GM12892 (cell line): Measurements from ENCODE around the gene STK40.

Experiments
- POLR2A ChIP-seq: IDR thresholded peaks from 2 replicates; pipeline ENCODE4 v1.6.1; 2011; ENCODE audit warnings: low read depth, low read length, control low read depth
- POLR2AphosphoS5 ChIP-seq: IDR thresholded peaks from 2 replicates; pipeline ENCODE4 v1.6.1; 2011; ENCODE audit warnings: low read depth, low read length, control low read depth
- TAF1 ChIP-seq: IDR thresholded peaks from 2 replicates; pipeline ENCODE4 v1.6.1; 2011; ENCODE audit warnings: low read depth, mild to moderate bottlenecking, control low read depth, low read length, borderline replicate concordance

- TF ChIP-seq POLR2A (no peak), TAF1 (no peak), POLR2AphosphoS5 (no peak)
Measured at GRCh38 chr1:36367798-36368197, 17.9 kb downstream of the STK40 start.
